ENCODE data around the gene RAB12.
A peak's percentile ranks its signal among the peaks of the same experiment; 100 is the strongest.

RAB12 gene

GRCh38 chr18:8608795-8609658 lies at the start of gene RAB12:
RAB12 (plus strand) TSS chr18:8609437; CDS start chr18:8609440, 3 bp downstream.
- peak; percentile 86 for ATAC-seq
- TF ChIP-seq SNAI2 (CRISPR knock-in tag; IDR thresholded peaks at IDR 0.05), result no peak
- TF ChIP-seq RARB (CRISPR knock-in tag; IDR thresholded peaks at IDR 0.05), result no peak
- TF ChIP-seq ZC3H10 (CRISPR knock-in tag; IDR thresholded peaks at IDR 0.05), result no peak
- TF ChIP-seq ZFP3 (CRISPR knock-in tag; IDR thresholded peaks at IDR 0.05), result no peak
- TF ChIP-seq TOX (CRISPR knock-in tag; IDR thresholded peaks at IDR 0.05; ENCODE audit: borderline replicate concordance), result no peak
- TF ChIP-seq CSRNP3 (CRISPR knock-in tag; IDR thresholded peaks at IDR 0.05), result no peak
- no peak for TF ChIP-seq CREB5 (CRISPR knock-in tag; IDR thresholded peaks at IDR 0.05; ENCODE audit: low read depth)
- no peak for TF ChIP-seq PPARA (CRISPR knock-in tag; IDR thresholded peaks at IDR 0.05; ENCODE audit: borderline replicate concordance)

DNA sequence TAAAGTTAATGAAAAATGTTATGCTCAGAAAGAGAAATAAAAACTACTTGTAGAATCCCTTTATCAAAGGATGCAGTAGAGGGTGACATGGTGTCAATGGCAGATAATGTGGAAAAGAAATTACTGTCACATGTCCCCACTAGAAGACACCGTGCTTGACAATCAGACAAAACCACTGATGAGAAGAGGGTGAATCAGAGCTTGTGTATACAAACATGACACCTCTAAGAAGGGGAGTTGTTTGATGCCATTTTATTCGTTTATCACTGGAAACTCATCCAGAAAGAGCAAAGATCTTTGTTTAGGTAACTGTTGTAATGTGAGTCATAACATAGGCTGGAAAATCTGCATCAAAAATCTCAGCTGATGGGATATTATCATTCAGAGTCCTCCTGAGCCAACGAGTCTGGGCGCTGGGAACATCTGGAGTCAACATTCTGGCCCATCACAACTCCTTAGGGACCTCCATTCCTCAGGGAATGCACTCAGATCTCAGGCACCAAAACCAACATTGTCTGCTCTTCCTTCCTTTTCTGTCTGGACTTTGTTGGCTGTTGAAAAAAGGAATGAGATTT lies 49.5 kb upstream of the RAB12 start:
- ATAC-seq, result no peak
- no peak for TF ChIP-seq ARNTL (CRISPR knock-in tag; IDR thresholded peaks at IDR 0.05; ENCODE audit: borderline replicate concordance, low read depth)
- no peak for TF ChIP-seq OSR1 (CRISPR knock-in tag; IDR thresholded peaks at IDR 0.05)
- no peak for TF ChIP-seq RARB (CRISPR knock-in tag; IDR thresholded peaks at IDR 0.05)
- TF ChIP-seq ISL1 (CRISPR knock-in tag; IDR thresholded peaks at IDR 0.05), result no peak
- no peak for TF ChIP-seq CSRNP3 (CRISPR knock-in tag; IDR thresholded peaks at IDR 0.05)
- no peak for TF ChIP-seq ZFP30 (CRISPR knock-in tag; IDR thresholded peaks at IDR 0.05)
- no peak for TF ChIP-seq ZFP3 (CRISPR knock-in tag; IDR thresholded peaks at IDR 0.05)
- TF ChIP-seq ZNF565 (CRISPR knock-in tag; conservative IDR thresholded peaks at IDR 0.05; ENCODE audit: low read depth), result no peak
- TF ChIP-seq TCF4 (CRISPR knock-in tag; IDR thresholded peaks at IDR 0.05; ENCODE audit: borderline replicate concordance), result no peak
- TF ChIP-seq GLIS3 (CRISPR knock-in tag; IDR thresholded peaks at IDR 0.05), result no peak
- TF ChIP-seq SNAI2 (CRISPR knock-in tag; IDR thresholded peaks at IDR 0.05), result no peak
- TF ChIP-seq ESRRG (CRISPR knock-in tag; IDR thresholded peaks at IDR 0.05), result no peak
- no peak for TF ChIP-seq PPARA (CRISPR knock-in tag; IDR thresholded peaks at IDR 0.05; ENCODE audit: borderline replicate concordance)
- no peak for TF ChIP-seq CREB5 (CRISPR knock-in tag; IDR thresholded peaks at IDR 0.05; ENCODE audit: low read depth)
- TF ChIP-seq PATZ1 (CRISPR knock-in tag; IDR thresholded peaks at IDR 0.05; ENCODE audit: borderline replicate concordance), result no peak
- TF ChIP-seq ZNF8 (CRISPR knock-in tag; IDR thresholded peaks at IDR 0.05), result no peak

GRCh38 chr18:8561123-8561910 lies 47.9 kb upstream of the RAB12 start:
- no peak for ATAC-seq
- TF ChIP-seq ZFP30 (CRISPR knock-in tag; IDR thresholded peaks at IDR 0.05) (no peak), RARB (CRISPR knock-in tag; IDR thresholded peaks at IDR 0.05) (no peak), POU6F1 (CRISPR knock-in tag; IDR thresholded peaks at IDR 0.05; ENCODE audit: borderline replicate concordance, low read depth) (no peak), PPARA (CRISPR knock-in tag; IDR thresholded peaks at IDR 0.05; ENCODE audit: borderline replicate concordance) (no peak), GLIS3 (CRISPR knock-in tag; IDR thresholded peaks at IDR 0.05) (no peak), TOX (CRISPR knock-in tag; IDR thresholded peaks at IDR 0.05; ENCODE audit: borderline replicate concordance) (no peak), ZNF8 (CRISPR knock-in tag; IDR thresholded peaks at IDR 0.05) (no peak), PATZ1 (CRISPR knock-in tag; IDR thresholded peaks at IDR 0.05; ENCODE audit: borderline replicate concordance) (no peak), ZC3H10 (CRISPR knock-in tag; IDR thresholded peaks at IDR 0.05) (no peak), SNAI2 (CRISPR knock-in tag; IDR thresholded peaks at IDR 0.05) (no peak), CSDC2 (CRISPR knock-in tag; IDR thresholded peaks at IDR 0.05) (no peak), ZNF565 (CRISPR knock-in tag; conservative IDR thresholded peaks at IDR 0.05; ENCODE audit: low read depth) (no peak), TCF4 (CRISPR knock-in tag; IDR thresholded peaks at IDR 0.05; ENCODE audit: borderline replicate concordance) (no peak), ISL1 (CRISPR knock-in tag; IDR thresholded peaks at IDR 0.05) (no peak), ZNF70 (CRISPR knock-in tag; IDR thresholded peaks at IDR 0.05) (no peak), BACH2 (CRISPR knock-in tag; IDR thresholded peaks at IDR 0.05; ENCODE audit: borderline replicate concordance) (no peak)

Measured in SK-N-SH treated with all-trans-retinoic acid at 6 μM for 48 hours (cell line).